ENCODE data around the gene PGRMC2.
"Not testable (repeated sequence)": the region's sequence is repeated elsewhere in the genome, so short reads cannot be mapped to it uniquely, and the experiment has no call there.

Gene PGRMC2

DNA sequence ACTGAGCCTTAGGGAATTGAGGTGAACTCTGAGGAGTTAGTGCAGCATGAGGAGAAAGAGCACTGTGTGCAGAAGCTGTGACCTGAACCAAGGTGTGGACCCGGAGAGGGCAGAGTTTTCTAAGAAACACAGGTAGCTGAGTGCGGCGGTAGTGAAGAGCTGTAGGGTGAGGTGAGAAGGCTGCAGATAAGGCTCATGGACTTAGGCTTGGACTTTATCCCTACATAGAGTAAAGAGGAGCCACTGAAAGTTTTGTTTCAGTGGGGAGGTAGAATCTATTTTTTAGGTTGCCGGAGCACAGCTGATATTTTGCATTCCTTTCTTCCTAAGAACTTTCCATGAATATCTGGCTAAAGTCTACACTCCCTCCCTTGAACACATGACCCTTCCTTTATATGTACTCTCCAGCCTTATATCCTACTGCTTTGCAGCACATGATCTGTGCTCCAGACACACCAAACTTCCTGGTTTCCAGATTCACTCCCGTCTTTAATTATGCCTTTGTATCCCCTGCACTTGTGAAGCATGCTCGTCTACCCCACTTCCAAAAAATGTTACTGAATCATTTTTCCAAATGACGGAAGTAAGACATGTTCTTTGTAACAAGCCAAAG is 10.6 kb upstream of the PGRMC2 start:
- DNase-seq, result no peak

DNA sequence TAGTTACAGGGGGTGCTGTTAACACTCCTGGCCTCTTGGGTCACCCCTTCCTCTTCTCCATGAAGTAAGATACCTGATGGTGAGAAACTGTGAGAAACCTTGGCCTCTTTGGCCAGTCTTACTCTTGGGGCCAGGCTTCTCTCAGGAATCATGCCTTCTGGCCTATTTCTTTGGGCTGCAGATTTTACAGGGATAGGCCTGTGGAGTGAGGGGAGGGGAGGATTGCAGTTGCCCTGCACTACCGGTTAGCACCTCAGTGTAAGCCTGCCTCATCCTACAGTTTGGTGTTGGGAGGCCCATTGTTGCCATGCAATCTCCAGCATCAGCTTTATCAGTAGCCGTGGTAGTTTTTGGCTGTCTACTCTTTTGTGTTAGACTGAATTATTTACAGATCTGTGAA is 7.6 kb upstream of the PGRMC2 start:
- DNase-seq, result no peak

DNA sequence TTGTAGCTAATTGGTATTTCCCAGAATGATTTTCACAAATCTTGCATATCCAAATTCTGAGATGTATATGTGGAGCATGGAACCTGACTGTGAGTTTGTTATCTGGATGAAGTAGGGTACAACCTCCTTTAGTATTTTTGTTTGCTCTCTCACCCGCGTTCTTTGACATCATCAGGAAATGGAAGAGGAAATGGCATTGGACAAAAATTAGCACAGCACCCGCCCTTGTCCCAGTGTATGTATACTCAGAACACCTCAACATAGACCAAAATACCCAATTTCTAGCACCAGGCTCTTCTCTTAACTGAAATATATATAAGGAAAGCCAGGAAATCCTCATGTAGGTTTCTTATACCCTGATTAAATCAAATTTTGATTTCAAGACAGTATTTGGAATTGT is 6.9 kb upstream of the PGRMC2 start:
- no peak for DNase-seq

DNA sequence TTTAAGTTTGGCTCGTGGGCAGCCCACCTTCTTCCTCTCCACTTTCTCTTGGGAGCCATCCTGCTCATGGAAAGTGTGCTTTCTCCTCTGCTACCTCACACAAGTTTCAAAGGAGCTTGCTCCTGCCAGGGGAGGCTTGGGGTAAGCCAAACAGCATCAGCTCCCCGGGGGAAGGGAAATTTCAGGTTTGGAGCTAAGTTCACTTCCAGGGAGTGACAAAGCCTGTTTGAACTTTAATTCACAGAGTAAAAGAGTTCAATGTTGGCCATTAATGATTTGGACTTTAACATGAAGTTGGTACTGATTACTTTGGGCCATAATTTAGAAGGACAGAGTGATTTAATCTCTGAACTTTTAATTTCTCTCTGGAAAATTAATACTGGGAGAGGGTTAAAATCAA is 4.7 kb upstream of the PGRMC2 start:
- DNase-seq, result no peak

DNA sequence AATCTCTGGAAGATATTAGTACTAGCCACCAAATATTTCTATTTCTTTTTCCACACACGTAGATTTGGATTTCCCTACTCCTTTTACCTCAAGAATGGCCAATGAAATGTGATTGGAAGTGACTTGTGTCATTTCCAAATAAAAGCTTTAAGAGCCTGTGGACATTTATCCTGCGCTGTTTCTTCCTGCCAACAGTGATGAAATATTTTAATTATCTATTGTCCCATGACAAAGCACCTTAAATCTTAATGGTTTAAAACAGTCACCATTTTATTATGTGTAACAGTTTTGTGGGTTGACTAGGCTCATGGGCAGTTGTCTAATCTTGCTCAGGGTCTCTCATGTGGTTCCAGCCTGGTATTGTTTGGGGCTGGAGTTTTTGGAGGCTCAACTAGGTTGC is 3.5 kb upstream of the PGRMC2 start:
- no peak for DNase-seq

DNA sequence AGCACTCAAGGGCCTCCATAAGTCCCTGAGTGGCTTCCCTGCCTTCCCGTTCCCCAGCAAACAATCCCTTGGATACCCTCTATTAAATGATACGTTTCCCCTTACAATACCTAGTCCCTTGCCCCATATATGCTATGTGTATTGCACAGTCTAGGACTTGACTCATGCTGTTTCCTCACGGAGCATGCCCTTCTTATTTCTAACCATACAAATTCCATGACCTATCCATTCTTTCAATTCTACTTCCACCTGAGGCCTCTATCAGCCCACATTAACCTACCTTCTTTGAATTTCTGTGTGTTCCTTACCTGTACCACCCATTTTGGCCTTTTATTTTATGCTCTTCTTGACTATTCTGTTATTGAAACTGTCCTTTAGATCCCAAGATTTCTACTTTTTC is 2.9 kb upstream of the PGRMC2 start:
- no peak for DNase-seq

DNA sequence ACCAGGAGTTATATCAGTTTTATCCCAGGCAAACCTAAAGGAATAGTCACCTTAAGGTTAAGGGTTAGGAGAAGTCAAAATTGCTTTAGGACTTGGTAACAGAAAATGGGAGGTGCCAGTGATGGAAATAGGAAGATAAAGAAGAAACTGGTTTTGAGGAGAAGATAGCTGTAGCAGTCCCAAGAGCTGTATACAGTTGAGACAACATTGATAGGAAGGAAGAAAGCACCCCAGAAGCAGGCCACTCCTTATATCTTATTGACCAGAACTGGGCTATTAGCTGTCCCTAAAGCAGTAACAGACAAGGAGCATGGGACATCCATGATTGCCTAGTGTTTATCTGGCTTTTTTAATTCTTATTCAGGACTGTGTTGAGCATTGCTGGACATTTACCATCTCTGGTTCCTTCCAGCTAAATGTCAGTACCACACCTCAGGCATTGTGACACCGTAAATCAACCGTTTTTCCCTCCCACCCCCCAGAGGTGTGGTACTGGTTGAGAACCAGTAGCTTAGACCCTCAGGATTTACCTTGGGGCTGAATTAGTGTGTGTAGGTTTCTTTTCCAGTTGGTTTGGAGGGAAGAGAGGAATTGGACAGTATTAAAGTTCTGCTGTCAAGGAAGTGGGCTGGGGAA is 2.0 kb upstream of the PGRMC2 start:
- no peak for DNase-seq

DNA sequence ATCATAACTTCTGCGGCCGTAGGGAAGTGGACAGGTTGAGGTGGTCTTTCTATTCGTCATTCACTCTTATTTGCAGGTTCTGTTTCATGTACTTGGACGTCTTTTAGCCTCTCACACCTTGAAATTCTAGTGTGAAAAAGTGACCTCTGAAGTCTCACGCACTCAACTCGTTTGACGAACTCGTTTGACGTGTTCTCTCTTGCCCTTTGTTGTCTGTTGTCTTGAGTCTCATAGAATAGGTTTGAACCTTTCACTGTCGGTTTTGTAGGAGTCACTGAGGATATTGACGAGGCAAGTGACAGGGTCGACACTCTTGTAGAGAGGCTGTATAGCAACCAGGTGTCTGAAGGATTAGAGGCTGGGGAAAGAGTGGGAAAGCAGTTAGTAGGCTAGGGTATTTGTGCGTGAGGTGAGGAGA is 1.1 kb upstream of the PGRMC2 start:
- DNase-seq, result no peak

DNA sequence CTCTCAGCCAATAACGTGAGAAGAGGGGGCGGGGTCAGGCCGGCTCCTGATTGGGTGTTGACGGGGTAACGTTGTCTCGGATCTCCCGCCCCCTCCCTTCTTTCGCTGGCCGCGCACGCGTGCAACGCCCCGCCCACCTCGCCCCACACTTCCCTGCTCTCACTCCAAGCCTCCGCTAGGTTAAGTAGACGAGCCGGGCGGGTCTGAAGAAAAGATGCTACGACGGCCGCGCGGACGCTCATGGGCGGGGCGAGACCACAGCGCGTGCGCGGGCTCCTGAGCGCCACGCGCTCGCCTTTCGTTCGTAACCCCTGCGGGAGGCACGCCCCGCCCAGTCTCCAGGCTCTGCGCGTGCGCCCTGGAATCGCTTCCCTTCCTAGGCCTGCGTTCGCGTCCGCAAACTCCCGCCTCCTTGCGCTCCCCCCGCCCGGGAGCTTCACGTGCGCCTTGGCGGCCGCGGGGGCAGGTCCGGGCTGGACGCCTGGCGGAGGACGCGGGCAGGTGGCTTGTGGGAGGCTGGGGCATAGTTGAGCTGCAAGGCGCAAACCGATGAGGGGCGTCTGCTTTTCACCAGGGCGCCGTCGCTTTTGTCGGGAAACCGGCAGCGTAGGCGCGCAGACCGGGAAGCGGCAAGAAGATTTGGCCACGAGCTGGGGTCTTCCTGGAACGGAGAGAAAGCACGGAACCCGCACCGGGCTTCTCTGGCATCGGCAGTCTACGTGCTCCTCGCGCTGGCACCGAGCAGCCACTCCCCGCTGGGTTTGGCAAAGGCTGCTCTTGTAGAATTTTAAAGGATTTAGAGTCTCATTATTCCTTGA is 467 bp upstream of the PGRMC2 start:
- peak; percentile 98 for DNase-seq

DNA sequence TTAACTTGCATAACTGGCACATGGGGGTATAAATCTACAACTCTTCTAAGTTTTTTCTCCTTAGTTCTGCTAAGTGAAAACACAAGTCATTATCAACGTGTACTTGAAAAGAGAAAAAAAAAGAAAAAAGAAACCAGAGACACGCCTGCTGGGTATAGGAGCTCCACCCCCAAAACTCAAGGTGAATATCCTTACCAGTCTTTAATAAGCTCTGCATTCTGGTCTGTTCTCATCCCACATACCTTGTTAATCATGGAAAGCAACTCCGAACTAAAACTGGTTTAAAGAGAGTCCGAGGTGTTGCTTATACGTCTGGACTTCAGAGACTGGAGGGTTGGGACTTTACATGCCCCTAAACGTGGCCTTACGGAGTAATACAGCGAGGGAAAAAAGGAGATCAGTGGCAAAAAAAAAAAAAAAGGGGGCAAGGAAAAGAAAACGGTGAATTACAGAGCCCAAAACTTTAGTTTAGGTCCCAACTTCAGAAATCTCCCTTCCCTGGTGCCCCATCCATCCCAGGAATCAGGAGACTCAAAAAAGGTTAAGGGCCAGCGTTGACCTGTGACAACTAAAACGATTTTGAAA is 1.0 kb downstream of the PGRMC2 start:
- DNase-seq, result no peak

DNA sequence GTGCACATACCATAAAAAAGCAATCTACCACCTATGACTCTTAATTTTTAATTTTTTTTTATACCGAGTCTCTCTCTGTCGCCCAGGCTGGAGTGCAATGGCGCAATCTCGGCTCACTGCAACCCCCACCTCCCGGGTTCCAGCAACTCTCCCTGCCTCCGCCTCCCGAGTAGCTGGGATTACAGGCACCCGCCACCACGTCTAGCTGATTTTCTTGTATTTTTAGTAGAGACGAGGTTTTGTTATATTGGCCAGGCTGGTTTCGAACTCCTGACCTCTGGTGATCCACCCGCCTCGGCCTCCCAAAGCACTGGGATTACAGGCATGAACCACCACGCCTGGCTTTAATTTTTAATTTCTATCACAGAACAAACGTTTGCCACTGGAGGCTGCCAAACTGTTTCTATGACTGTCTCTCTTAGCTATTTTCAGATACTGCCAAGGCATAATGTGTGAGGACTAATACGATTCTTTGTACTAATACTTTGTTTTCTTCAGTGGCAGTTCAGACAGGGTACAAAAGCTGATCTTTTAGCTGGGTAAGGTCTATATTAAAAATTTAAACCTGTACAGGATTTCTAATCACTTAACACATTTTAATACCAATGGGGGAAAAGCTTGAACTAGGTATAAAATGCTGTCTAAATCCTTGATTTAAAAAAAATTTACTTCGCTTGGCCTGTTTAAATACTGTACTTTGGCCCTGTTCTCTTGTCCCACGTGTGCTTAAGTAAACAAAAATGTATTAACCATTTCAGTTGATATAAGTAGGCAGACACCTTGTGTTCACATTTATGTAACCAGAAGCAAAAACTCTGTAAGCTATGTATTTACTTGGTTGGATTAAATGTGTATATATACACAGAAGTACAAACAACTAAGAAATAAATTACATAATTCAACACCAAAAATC is 2.3 kb downstream of the PGRMC2 start:
- no peak for DNase-seq

DNA sequence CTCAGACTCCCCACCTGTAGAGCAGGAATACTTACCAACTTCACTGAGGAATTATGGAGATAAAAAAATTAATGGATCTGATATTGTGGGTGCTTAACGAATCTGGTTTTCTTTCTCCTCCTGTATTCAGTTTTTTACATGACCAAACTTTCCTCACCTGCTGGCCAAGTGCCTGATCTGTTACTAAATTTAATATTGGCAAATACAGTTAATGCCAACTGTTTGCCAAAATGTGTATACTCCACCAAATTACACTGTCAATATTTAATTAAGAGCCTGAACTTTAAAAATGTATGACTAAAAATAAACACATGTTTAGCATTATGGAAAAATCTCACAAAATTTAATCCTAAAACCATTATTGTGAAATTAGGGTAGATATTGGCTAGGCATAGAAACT is 3.3 kb downstream of the PGRMC2 start:
- no peak for DNase-seq

DNA sequence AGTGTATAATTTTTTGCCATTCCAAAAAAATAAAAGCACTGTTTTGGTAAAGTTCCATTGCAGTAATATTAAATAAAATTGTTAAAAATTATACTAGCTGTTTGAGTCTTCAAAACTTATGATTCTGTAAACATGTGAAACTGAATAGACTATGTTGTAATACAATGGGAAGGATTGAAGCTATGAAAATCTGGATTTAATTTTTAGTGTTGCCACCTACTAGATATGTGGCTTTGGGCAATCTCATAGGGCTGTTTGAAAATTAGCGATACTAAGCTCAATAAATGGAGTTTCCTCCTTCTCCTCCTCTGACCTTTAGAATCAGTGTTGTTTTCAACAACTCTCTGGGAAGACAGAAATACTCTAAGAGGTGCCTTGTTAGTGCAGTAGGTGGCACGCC is 4.5 kb downstream of the PGRMC2 start:
- DNase-seq, result no peak

DNA sequence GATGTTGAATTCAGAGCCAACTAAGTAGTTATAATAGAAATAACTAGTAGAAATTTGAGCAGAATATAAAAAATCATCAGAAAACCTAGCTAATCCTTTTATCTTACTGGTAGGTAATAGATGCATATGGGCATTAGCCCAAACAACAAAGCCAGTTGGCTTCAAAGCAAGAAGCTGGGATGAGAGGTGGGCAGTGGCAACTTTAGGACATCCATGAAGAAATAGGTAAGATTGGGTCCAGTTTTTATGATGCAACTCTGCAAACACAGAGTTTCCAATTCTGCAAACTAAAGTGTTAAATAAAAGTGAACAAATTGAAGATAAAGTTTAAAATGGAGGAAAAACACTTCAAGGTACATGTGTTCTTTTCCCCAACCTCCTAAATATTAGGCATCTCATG is 5.1 kb downstream of the PGRMC2 start:
- DNase-seq, result no peak

DNA sequence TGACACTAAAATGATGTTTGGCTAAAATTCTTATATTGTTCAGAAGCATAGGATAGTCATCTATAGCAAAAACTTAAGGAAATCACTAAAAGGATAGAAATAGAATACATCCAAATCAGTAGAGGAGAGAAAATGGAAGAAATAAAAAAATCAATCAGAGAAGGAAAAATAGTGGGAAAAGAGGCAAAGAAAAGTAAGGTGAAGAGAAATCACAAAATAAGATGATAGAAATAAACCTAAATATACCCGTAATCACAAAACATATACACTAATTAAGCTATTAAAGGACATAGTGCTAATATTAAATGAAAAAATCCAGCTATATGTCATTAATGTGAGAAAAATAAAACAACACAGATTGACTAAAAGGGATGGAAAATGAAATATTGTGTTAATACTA is 6.3 kb downstream of the PGRMC2 start:
- DNase-seq, result no peak

DNA sequence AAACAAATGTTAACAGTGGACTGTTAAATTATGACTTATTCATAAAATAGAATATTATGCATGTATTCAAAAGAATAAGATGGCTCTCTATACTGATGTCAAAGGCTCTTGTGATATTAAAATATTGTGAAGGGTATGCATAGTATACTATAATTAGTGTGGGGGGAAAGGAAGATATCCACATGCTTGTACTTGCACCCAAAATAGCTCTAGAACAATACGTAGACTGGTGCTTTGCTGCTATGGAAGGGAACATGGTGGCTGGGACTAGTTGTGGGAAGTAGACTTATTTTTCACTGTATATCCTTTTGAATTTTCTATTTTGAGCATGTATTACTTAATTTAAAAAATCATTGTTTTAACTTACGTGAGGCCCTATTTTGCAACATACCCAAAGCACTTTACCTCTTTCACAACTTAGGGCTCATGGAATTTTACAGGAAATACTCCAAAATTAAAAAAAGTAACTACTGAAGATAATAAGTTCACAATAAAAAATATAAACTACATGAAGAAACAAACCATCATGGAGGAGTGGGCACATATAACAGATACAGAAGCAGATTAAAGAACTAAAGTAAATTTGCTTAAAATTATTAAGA is 7.9 kb downstream of the PGRMC2 start:
- no peak for DNase-seq

DNA sequence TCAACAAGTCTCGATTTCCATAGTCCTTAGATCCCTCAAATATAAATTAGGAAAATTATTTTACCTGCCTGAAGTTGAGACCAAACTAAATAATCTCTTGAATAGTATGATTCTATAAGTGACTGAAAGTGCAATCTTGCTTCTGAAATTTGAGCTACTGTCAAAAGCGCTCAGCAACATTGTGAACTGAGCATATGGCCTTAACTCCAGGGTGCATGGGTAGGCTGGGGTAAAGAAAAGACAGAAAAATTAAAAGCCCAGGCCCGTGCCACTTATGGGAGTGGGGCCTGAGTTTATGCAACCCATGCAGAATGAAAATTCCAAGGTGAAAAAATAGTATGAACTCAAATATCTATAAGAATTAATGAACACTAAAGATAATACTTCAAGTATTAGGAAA is 9.8 kb downstream of the PGRMC2 start:
- DNase-seq, result no peak

DNA sequence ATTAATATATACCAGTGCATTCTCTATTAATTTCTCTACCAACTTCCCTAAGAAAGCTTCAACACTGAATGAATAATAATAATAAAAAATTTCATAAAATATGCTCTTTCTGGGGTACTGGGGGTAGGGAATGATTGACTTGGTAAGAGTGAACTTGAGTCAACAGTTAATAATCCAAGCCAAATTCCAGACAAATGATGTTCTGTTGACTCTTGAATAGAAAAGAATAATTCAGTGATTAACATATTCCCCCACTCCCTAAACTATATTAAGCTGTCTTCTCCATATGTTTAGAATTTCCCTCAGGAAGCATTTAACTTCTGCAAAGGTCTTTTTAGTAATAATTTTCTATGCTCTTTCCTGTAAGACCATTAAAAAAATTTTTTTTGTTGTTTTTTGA is 12.3 kb downstream of the PGRMC2 start:
- DNase-seq, result no peak

DNA sequence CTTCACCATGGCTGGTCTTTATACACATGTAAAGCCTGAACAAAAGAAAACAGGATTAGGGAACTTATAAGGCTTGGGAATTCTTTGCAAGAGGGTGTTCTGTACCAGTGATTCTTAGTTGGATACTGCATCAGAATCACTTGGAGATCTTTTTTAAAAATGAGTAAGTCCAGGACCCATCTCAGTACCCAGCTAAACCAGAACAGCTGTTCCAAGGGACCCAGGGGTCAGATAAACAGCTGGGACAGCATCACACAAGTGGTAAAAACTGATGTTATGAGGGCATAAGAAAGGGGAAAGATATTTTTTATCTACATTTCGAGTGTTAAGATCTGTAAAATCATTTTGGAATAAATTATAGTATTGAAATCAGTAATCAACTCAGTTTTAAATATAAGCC is 16.1 kb downstream of the PGRMC2 start:
- no peak for DNase-seq

DNA sequence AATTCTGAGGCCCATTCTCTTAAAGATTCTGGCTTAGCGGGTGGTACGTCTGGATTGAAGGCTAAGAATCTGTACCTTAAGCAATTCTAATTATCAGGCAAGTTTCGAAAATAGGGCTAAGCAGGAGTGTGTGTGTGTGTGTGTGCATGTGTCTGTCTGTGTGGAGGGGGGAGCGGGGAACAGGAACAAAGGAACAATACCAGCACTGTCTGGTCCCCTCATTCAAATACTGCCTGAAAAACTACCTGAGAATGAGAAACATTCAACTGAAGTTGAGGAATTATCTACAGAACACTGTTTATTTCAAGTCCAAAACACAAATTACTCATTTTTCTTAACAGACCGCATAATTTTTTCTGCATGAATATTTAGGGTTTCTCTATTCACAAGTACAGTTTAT is 18.6 kb downstream of the PGRMC2 start:
- no peak for DNase-seq

DNA sequence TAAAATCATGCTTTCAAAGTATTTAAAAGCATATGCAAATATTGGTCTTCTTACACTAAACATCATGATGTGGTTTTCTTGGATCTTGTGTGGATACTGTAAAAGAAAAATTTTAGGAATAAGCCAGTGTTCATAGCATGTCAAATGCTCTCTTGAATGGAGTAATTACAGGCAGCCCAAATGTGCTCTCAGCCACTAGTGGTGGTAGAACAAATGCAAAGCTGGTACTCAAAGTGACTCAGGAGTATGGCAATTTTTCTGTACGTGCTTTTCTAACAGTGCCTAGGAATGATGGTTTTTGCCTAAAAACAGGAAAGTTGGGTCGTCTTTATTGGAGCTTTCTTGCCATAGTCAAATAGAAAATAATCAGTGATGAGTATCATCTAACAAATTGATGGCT is 19.9 kb downstream of the PGRMC2 start:
- DNase-seq, result no peak

DNA sequence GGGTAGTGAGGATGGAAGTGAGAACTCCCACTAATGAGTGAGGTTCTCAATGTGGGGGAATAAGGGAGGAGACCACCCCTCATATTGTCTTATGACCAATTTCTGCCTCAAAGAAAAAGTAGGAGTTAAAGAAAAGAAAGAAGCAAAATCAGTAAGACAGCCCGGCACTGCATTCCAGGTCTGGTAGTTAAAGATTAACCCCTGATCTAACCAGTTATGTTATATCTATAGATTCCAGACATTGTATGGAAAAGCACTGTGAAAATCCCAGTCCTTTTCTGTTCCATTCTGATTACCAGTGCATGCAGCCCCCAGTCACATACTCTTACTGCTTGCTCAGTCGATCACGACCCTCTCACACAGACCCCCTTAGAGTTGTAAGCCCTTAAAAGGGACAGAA is 20.4 kb downstream of the PGRMC2 start:
- not testable (repeated sequence) for DNase-seq
